DND-41 (cell line): ENCODE results near the gene TRAPPC2B.

Experiments used
- CTCF ChIP-seq: IDR thresholded peaks from 2 replicates; pipeline ENCODE4 v1.5.1; 2012; ENCODE audit warnings: borderline replicate concordance, low read length, moderate library complexity, mild to moderate bottlenecking; ENCODE audit not compliant: poor library complexity, severe bottlenecking; ENCODE audit errors: extremely low read depth
- EZH2 ChIP-seq: IDR thresholded peaks from 3 replicates; pipeline ENCODE4 v1.6.1; 2012; ENCODE audit warnings: borderline replicate concordance, low read depth, mild to moderate bottlenecking, moderate library complexity, low read length, inconsistent platforms; ENCODE audit not compliant: severe bottlenecking

GRCh38 chr19:57410877-57411671, 47.7 kb downstream of the TRAPPC2B start, which contains the start of gene ZNF17:
- TF ChIP-seq EZH2 = no peak
- TF ChIP-seq CTCF = no peak
